ENCODE data around the gene PITRM1.
"Not testable (repeated sequence)": the region's sequence is repeated elsewhere in the genome, so short reads cannot be mapped to it uniquely, and the experiment has no call there.

PITRM1 gene

DNA sequence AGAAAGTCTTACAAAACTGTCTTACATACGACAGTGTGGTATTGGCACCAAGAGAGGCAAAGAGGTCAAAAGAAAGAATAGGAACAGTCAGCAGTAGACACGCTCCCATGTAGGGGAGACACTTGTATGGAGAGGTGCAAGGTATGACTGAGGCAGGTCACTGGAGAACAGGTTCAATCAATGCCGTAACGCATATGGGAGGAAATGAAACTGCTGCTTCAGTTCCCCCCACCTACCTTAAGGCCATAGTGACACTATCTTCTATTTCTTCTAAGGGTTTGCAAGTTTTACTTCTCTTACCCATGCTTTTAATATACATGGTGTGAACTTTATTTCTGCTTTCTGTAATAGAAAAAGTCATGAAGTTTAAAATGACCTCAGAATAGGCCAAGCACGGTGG lies 5.5 kb upstream of the PITRM1 start:
- no peak overlapping the region for H3K4me3 ChIP-seq
- peaks cover 0 to 11% (median 7%) of the 10 kb centered on the region in 10 experiments; a peak in 11 of 20 replicates for H3K4me1 ChIP-seq
- no peaks in the 10 kb centered on the region for H4K20me1 ChIP-seq
- H3K27ac ChIP-seq: no peak overlapping the region
- H3K36me3 ChIP-seq: no peaks in the 10 kb centered on the region
- H3K9ac ChIP-seq: no peak overlapping the region
- TF ChIP-seq Cebpa-rat (IDR thresholded peaks at IDR 0.05): no peak
- H3K27me3 ChIP-seq: no peaks in the 10 kb centered on the region
- H3K9me3 ChIP-seq (replicated peaks in 1 of 11): peaks cover 0 to 4% (median 0%) of the 10 kb centered on the region in 11 experiments; a peak in 1 of 22 replicates
- H3K4me2 ChIP-seq: no peak overlapping the region

DNA sequence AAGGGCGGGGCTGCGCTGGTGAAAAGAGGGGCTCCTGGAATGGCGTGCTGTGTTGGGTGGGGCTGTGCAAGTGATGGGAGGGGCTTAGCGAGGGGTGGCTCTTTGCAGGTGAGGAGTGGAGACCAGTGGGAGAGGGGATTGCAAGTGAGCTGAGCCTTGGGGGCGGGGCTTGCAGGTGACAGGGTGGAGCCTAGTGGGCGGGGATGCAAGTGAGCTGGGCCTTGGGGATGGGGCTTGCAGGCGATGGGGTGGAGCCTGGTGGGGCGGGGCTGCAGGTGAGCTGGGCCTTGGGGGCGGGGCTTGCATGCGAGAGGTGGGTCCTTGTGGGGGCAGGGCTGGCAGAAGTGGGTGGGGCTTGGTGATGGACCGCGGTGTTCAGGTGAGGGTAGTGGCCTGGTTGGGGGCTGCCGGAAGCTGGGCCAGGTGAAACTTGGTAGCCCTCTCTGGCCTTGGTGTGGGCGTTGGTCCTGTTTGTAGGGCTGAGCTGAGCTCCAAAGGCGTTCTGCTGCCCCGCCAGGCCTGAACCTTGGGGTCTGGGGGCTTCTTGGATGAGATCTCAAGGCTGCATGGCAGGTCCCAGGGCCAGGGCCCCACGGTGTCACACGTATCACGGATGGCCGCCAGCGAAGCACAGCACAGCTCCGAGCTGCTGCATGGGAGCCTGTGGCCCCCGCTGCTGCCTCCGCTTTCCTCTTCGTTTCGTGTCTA lies 743 bp upstream of the PITRM1 start:
- peak overlapping the region in 10 of 11 experiments; percentile 10 to 64 (median 40); a peak in 12 of 22 replicates for H3K4me2 ChIP-seq
- H3K27ac ChIP-seq: no peak overlapping the region
- H3K9ac ChIP-seq: no peak overlapping the region
- H3K9me3 ChIP-seq (replicated peaks in 1 of 11): peaks cover 0 to 17% (median 14%) of the 10 kb centered on the region in 11 experiments; a peak in 15 of 22 replicates
- peaks cover 0 to 24% (median 4%) of the 10 kb centered on the region in 11 experiments; a peak in 6 of 22 replicates for H4K20me1 ChIP-seq
- H3K36me3 ChIP-seq: peaks cover 18 to 26% (median 23%) of the 10 kb centered on the region in 11 experiments
- H3K4me3 ChIP-seq: peak overlapping the region; percentile 44 to 65 (median 50); a peak in 17 of 20 replicates
- H3K4me1 ChIP-seq: peaks cover 17 to 38% (median 27%) of the 10 kb centered on the region in 10 experiments
- no peaks in the 10 kb centered on the region for H3K27me3 ChIP-seq
- no peak for TF ChIP-seq Cebpa-rat (IDR thresholded peaks at IDR 0.05)

DNA sequence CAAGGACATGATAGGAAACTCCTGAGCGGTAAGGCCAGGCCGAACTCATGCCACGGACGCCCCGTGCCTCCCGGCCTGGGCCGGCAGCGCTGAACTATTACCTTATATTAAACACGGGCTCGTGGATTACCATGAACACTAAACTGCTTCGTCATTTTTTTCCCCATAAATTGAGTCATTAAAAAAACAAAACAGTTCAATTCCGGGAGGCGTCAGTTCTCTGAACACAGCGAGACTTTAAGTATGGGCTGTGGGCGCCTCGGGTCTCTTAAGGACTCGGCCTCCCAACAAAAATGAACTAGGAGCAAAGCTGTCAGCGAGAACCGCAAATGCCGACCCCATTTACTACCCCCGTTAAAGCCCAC lies 519 bp downstream of the PITRM1 start:
- peak overlapping the region; percentile 89 to 96 (median 93) for H3K9ac ChIP-seq
- H4K20me1 ChIP-seq: peaks cover 0 to 33% (median 10%) of the 10 kb centered on the region in 11 experiments; a peak in 7 of 22 replicates
- H3K4me1 ChIP-seq: peaks cover 15 to 39% (median 27%) of the 10 kb centered on the region in 10 experiments
- H3K36me3 ChIP-seq: peaks cover 30 to 39% (median 36%) of the 10 kb centered on the region in 11 experiments
- peaks cover 0 to 18% (median 14%) of the 10 kb centered on the region in 11 experiments; a peak in 15 of 22 replicates for H3K9me3 ChIP-seq (replicated peaks in 1 of 11)
- H3K4me2 ChIP-seq: peak overlapping the region; percentile 69 to 96 (median 90)
- H3K27ac ChIP-seq: peak overlapping the region; percentile 60 to 92 (median 88)
- peak overlapping the region; percentile 73 to 96 (median 81) for H3K4me3 ChIP-seq
- no peaks in the 10 kb centered on the region for H3K27me3 ChIP-seq
- TF ChIP-seq Cebpa-rat (IDR thresholded peaks at IDR 0.05): no peak

DNA sequence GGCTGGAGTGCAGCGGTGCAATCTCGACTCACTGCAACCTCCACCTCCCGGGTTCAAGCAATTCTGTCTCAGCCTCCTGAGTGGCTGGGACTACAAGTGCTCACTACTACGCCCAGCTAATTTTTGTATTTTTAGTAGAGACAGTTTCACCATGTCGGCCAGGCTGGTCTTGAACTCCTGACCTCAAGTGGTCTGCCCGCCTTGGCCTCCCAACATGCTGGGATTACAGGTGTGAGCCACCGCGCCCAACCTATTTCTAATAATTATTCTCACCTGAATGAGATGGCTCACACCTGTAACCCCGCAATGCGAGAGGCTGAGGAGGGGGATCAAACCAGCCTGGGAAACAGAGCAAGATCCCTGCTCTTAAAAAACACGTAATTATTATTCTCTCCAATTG lies 1.1 kb downstream of the PITRM1 start:
- Histone ChIP-seq H3K4me2 (peak overlapping the region; percentile 69 to 96 (median 90)), H3K4me3 (peak overlapping the region; percentile 73 to 96 (median 81)), H3K36me3 (peaks cover 36 to 44% (median 41%) of the 10 kb centered on the region in 11 experiments), H3K9me3 (replicated peaks in 1 of 11) (peaks cover 0 to 18% (median 14%) of the 10 kb centered on the region in 11 experiments; a peak in 15 of 22 replicates), H4K20me1 (peaks cover 0 to 33% (median 10%) of the 10 kb centered on the region in 11 experiments; a peak in 7 of 22 replicates), H3K27ac (peak overlapping the region in 10 of 11 experiments; percentile 60 to 92 (median 88); a peak in 11 of 22 replicates), H3K4me1 (peaks cover 15 to 39% (median 27%) of the 10 kb centered on the region in 10 experiments), H3K9ac (peak overlapping the region; percentile 89 to 96 (median 93))
- H3K27me3 ChIP-seq: not testable (repeated sequence)

DNA sequence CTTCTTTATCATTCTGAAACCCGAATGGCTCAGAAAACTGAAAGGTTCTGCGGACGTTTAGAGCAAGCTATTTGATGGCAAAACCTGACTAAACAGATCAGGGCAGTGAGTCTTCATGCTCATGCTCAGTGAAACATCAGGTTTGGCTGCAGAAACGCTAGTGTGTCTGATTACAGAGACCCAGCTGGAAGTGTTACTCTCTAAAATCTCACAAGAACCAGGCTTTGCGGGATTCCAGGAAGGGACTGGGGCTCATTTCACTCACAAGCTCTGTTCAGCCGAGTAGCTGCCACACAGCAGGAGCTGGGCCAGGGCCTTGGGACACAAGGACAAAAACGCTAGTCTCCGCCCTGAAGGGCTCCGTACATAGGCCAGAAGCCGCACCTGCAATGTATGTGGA lies 2.9 kb downstream of the PITRM1 start:
- Histone ChIP-seq H3K9me3 (replicated peaks in 1 of 11) (peaks cover 0 to 18% (median 14%) of the 10 kb centered on the region in 11 experiments; a peak in 15 of 22 replicates), H3K4me2 (peak overlapping the region in 3 of 11 experiments; percentile 10 to 37 (median 28); a peak in 4 of 22 replicates), H3K4me1 (peaks cover 15 to 39% (median 27%) of the 10 kb centered on the region in 10 experiments), H3K36me3 (peaks cover 54 to 63% (median 59%) of the 10 kb centered on the region in 11 experiments), H3K9ac (no peak overlapping the region), H3K27me3 (no peaks in the 10 kb centered on the region), H3K4me3 (no peak overlapping the region), H3K27ac (no peak overlapping the region), H4K20me1 (peaks cover 0 to 33% (median 10%) of the 10 kb centered on the region in 11 experiments; a peak in 7 of 22 replicates)
- TF ChIP-seq Cebpa-rat (IDR thresholded peaks at IDR 0.05): no peak

DNA sequence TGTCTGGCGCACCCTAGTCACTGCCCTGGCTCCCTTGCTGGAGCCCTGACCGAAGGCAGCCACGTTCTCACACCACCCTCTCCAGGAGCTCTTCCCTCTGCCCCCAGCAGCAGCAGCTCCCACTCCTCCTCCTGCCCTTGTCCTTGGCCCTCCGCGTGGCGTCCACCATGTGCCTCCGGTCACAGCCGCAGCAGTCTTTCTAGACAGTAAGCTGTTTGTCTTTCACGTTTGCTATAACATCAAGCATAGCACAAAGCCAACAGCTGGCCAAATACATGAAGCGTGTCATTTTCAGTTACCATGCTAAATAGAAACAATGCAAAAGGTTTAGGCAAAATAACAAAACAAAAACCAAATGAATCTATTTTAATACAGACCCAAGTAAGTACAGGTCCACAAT lies 3.3 kb downstream of the PITRM1 start:
- Histone ChIP-seq H3K36me3 (peaks cover 58 to 67% (median 63%) of the 10 kb centered on the region in 11 experiments), H3K4me1 (peaks cover 15 to 39% (median 27%) of the 10 kb centered on the region in 10 experiments), H4K20me1 (peaks cover 0 to 33% (median 10%) of the 10 kb centered on the region in 11 experiments; a peak in 7 of 22 replicates), H3K4me2 (peak overlapping the region in 5 of 11 experiments; percentile 4 to 37 (median 16); a peak in 6 of 22 replicates), H3K9me3 (replicated peaks in 1 of 11) (peaks cover 0 to 18% (median 14%) of the 10 kb centered on the region in 11 experiments; a peak in 15 of 22 replicates), H3K4me3 (0 out of 20 replicates have a peak overlapping the region, but pooled peaks of 1 of the 10 experiments have one; percentile 25), H3K27me3 (no peaks in the 10 kb centered on the region), H3K27ac (no peak overlapping the region), H3K9ac (no peak overlapping the region)
- TF ChIP-seq Cebpa-rat (IDR thresholded peaks at IDR 0.05): no peak

DNA sequence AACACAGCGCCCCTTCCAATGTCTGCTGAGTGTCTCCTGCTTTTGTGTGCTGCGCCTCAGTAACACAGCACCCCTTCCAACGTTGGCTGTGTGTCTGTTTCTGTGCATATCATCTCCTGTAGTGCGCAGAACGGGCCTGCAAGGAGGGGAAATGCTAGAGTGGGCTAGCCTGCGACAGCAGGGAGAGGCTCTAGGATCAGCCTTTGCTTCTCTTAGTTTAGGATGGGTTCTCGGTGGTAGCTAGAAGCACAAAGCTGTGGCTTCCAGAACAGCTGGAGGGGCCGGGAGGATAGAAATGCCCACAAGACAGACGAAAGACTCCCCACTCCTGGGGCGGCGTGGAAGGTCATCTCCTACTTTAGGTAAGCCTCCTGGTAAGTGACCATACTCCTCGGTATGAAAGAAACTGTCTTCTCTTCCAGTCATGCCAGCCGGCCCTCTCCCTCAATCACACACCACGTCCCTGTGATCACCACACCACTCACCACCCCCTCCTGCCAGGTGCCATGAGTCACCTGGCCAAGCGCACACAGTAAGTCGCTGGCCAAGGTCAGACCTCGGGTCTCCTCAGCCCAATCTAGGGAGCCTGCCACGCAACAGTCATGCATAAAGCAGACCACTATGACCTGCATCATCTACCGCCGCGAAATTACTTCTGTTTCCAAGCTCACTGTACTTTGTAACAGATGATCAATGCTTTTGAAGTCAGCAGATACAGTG lies 4.8 kb downstream of the PITRM1 start:
- Histone ChIP-seq H4K20me1 (peaks cover 0 to 33% (median 10%) of the 10 kb centered on the region in 11 experiments; a peak in 7 of 22 replicates), H3K36me3 (peaks cover 72 to 82% (median 78%) of the 10 kb centered on the region in 11 experiments), H3K27me3 (no peaks in the 10 kb centered on the region), H3K4me2 (no peak overlapping the region), H3K4me1 (peaks cover 12 to 34% (median 26%) of the 10 kb centered on the region in 10 experiments), H3K27ac (no peak overlapping the region), H3K4me3 (no peak overlapping the region), H3K9ac (no peak overlapping the region), H3K9me3 (replicated peaks in 1 of 11) (peaks cover 0 to 18% (median 14%) of the 10 kb centered on the region in 11 experiments; a peak in 14 of 22 replicates)
- no peak for TF ChIP-seq Cebpa-rat (IDR thresholded peaks at IDR 0.05)

DNA sequence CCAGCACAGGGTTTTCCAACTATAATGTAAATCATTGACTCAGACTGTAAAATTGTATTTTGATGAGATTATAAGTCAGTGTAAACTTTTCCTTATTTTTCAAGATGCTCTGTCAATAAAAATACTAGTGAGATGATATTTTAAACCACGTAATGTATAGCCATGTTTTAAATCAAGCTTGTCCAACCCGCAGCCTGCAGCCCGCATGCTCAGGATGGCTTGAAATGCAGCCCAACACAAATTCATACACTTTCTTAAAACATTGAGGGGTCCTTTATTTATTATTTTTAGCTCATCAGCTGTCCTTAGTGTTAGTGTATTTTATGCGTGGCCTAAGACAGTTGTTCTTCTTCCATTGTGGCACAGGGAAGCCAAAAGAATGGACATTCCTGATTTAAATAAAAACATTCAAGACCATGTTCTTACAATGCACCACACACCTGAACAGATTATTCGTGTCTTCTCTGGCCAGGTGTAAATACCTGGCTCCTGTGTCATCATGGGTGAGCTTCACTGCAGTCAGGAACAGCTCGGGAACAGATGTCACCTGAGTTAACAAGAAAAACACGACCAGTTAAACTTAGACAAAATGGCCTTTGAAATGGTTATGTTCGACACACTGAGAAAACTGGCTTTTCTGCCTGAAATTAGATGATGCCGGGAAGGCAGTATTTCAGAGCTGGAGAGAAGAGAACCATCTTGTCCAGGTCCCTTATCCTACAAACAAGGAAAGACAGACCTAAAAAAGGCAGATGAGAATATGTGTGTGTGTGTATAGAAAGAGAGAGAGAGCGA lies 5.9 kb downstream of the PITRM1 start:
- peaks cover 83 to 92% (median 89%) of the 10 kb centered on the region in 11 experiments for H3K36me3 ChIP-seq

More for the DNA sequence above, 5.9 kb downstream of the PITRM1 start:
- no peaks in the 10 kb centered on the region for H3K27me3 ChIP-seq
- H3K4me1 ChIP-seq: peaks cover 12 to 31% (median 24%) of the 10 kb centered on the region in 10 experiments
- TF ChIP-seq Cebpa-rat (IDR thresholded peaks at IDR 0.05): no peak
- H4K20me1 ChIP-seq: peaks cover 0 to 29% (median 10%) of the 10 kb centered on the region in 11 experiments; a peak in 7 of 22 replicates
- H3K4me3 ChIP-seq: no peak overlapping the region
- no peak overlapping the region for H3K9ac ChIP-seq
- H3K4me2 ChIP-seq: no peak overlapping the region
- peaks cover 0 to 18% (median 14%) of the 10 kb centered on the region in 11 experiments; a peak in 14 of 22 replicates for H3K9me3 ChIP-seq (replicated peaks in 1 of 11)
- H3K27ac ChIP-seq: no peak overlapping the region
